ENCODE results near the gene SIGLECL1.

DNA sequence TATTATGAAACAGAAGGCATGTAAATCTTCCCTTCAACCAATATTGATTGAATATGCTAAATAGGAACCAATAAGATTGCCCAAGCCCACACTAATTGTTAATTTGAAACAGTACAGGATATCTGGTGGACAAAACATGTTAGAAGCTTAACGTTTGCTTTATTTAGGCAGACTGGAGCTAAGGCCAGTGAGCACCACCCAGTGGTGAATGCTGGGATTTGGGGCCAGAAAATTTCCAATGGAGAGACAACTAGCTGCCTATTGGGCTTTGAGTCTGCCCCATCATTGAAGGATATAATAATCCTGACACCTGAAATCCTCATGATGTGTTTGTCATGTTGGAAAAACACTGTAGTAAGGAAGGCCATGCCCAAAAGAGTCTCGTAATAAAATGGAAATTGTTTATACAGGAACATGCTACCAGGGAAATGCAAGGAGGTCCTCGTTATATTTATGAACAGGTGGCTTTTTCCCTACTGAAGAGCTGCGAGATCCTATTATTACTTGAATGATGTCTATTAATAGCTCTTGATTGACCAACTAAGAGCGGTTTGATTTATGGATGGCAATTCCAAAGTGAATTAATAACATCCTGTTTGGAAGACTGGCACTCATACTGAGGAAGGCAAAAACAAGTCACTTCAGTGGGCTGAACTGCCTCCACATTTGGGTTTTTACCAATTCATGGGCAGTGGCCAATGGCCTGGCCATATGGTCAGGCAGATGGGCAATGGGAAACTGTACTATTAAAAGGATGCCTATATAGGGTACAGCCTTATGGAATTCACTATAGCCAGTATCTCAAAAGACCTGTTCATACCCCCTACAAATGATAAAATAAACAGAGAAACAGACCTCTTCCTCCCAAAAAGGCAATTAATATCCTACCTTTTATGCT, 8.7 kb downstream of the SIGLECL1 start:
- TF ChIP-seq YY1 (IDR thresholded peaks at IDR 0.05; ENCODE audit: borderline replicate concordance in 1 of 3, control insufficient read depth in 1 of 3, extremely low read depth in 1 of 3, insufficient read depth in 3 of 3, insufficient read length in 1 of 3, insufficient replicate concordance in 2 of 3, low read depth in 1 of 3, low read length in 2 of 3): no peak
- no peak for TF ChIP-seq POU5F1 (IDR thresholded peaks at IDR 0.05; ENCODE audit: borderline replicate concordance, low read depth, low read length, partially characterized antibody)
- TF ChIP-seq CBX3 (IDR thresholded peaks at IDR 0.05; ENCODE audit: borderline replicate concordance in 1 of 2, low read length in 2 of 2): no peak
- no peak for TF ChIP-seq ZNF121 (CRISPR knock-in tag; conservative IDR thresholded peaks at IDR 0.05)
- no peak for TF ChIP-seq EZH2 (IDR thresholded peaks at IDR 0.05; ENCODE audit: borderline replicate concordance, low read depth, low read length)
- TF ChIP-seq NBN (IDR thresholded peaks at IDR 0.05; ENCODE audit: low read depth): no peak
- no peak for TF ChIP-seq NFIC (IDR thresholded peaks at IDR 0.05)
- no peak for TF ChIP-seq MLX (CRISPR knock-in tag; conservative IDR thresholded peaks at IDR 0.05)
- TF ChIP-seq FOXJ3 (CRISPR knock-in tag; IDR thresholded peaks at IDR 0.05): no peak
- peak; percentile 87 to 96 (median 91) for TF ChIP-seq CTCF (IDR thresholded peaks at IDR 0.05 in 2 of 3, conservative IDR thresholded peaks at IDR 0.05 in 1 of 3; ENCODE audit: insufficient read depth in 2 of 3, low read depth in 1 of 3, low read length in 3 of 3)
